OCI-LY7 (cell line): ENCODE results near the gene UBE2Q1.

Source experiments
- EZH2phosphoT487 ChIP-seq: fragments of 200-600 bp; sonication (generic); IDR thresholded peaks from 2 replicates; pipeline ENCODE4 v1.6.1; 2018; ENCODE audit warnings: low read depth, borderline replicate concordance, mild to moderate bottlenecking, mixed run types, antibody characterized with exemption, low read length, moderate library complexity, mixed read lengths
- TF ChIP-seq, protein P1 (sequence below): fragments of 200-600 bp; sonication (generic); conservative IDR thresholded peaks from 2 replicates; pipeline ENCODE4 v1.5.1; 2014; ENCODE audit warnings: mild to moderate bottlenecking, antibody characterized with exemption, low read length, moderate library complexity, mixed read lengths

DNA sequence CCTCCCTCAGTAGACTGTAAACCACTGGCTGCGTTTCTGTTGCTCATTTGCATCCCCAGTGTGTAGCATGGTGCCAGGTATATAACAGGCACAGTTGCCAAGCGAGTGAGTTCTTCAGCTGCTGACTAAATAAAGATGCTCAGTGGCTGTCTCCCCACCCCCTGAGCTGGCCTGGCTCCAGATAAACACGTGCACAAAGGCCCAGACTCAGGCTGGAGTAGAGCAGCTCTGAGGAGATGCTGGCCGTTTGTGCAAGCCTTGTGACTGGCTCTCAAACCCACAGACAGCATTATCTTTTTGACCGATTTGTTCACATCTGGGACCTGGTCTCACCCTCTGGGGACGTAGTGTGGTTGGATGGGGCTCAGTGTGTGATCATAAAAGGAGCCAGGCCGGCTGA lies 16.3 kb upstream of the UBE2Q1 start:
- TF ChIP-seq, protein P1, sequence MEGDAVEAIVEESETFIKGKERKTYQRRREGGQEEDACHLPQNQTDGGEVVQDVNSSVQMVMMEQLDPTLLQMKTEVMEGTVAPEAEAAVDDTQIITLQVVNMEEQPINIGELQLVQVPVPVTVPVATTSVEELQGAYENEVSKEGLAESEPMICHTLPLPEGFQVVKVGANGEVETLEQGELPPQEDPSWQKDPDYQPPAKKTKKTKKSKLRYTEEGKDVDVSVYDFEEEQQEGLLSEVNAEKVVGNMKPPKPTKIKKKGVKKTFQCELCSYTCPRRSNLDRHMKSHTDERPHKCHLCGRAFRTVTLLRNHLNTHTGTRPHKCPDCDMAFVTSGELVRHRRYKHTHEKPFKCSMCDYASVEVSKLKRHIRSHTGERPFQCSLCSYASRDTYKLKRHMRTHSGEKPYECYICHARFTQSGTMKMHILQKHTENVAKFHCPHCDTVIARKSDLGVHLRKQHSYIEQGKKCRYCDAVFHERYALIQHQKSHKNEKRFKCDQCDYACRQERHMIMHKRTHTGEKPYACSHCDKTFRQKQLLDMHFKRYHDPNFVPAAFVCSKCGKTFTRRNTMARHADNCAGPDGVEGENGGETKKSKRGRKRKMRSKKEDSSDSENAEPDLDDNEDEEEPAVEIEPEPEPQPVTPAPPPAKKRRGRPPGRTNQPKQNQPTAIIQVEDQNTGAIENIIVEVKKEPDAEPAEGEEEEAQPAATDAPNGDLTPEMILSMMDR = no peak
- no peak for TF ChIP-seq EZH2phosphoT487
